GM12878 (cell line): ENCODE results near the gene GFAP.

Source experiments
- CBFB ChIP-seq: IDR thresholded peaks from 2 replicates; pipeline ENCODE4 v1.6.1; 2016; ENCODE audit warnings: antibody characterized with exemption, low read depth
- EGR1 ChIP-seq, 2 experiments: IDR thresholded peaks; 1 replicate in 1 of 2; 2 replicates in 1 of 2; pipeline ENCODE4 v1.6.1; 2011 to 2012; ENCODE audit warnings: low read depth in 2 of 2, low read length in 2 of 2, borderline replicate concordance in 1 of 2, mild to moderate bottlenecking in 1 of 2, moderate library complexity in 1 of 2
- EZH2 ChIP-seq: IDR thresholded peaks from 2 replicates; pipeline ENCODE4 v1.6.1; 2012; ENCODE audit warnings: low read depth, mild to moderate bottlenecking, control low read depth, inconsistent platforms, low read length, borderline replicate concordance; ENCODE audit not compliant: control insufficient read depth
- FOS ChIP-seq: IDR thresholded peaks from 3 replicates; pipeline ENCODE4 v1.6.1; 2011; ENCODE audit warnings: borderline replicate concordance; ENCODE audit not compliant: insufficient read length; ENCODE audit errors: extremely low read depth
- HCFC1 ChIP-seq: fragments of 150-350 bp; IDR thresholded peaks from 2 replicates; pipeline ENCODE4 v1.6.1; 2014; ENCODE audit warnings: low read length
- IRF4 ChIP-seq: IDR thresholded peaks from 2 replicates; pipeline ENCODE4 v1.6.1; 2011; ENCODE audit warnings: low read depth, low read length
- MTA2 ChIP-seq: fragments of 450-650 bp; IDR thresholded peaks from 2 replicates; pipeline ENCODE4 v1.6.1; 2016; ENCODE audit warnings: low read depth, mild to moderate bottlenecking, moderate library complexity
- MYC ChIP-seq: IDR thresholded peaks from 2 replicates; pipeline ENCODE4 v1.6.1; 2011; ENCODE audit warnings: mild to moderate bottlenecking, low read length, moderate library complexity, inconsistent platforms; ENCODE audit not compliant: insufficient read depth, insufficient replicate concordance, insufficient read length, severe bottlenecking
- POLR2A ChIP-seq: IDR thresholded peaks from 2 replicates; pipeline ENCODE4 v1.6.1; 2011; ENCODE audit warnings: low read depth, mild to moderate bottlenecking, low read length
- RAD51 ChIP-seq: fragments of 450-650 bp; IDR thresholded peaks from 2 replicates; pipeline ENCODE4 v1.6.1; 2016; ENCODE audit warnings: moderate library complexity, mild to moderate bottlenecking, inconsistent platforms
- SMAD5 ChIP-seq: IDR thresholded peaks from 2 replicates; pipeline ENCODE4 v1.6.1; 2016; ENCODE audit warnings: antibody characterized with exemption, low read depth
- ZZZ3 ChIP-seq: IDR thresholded peaks from 2 replicates; pipeline ENCODE4 v1.6.1; 2011; ENCODE audit warnings: low read depth; ENCODE audit not compliant: control insufficient read depth, insufficient read length
- TF ChIP-seq, protein P1 (sequence below), 3 experiments: IDR thresholded peaks in 2 of 3; conservative IDR thresholded peaks in 1 of 3; 2 replicates each; pipeline ENCODE4 v1.5.1; 2011; ENCODE audit warnings: low read depth in 3 of 3, low read length in 3 of 3, mild to moderate bottlenecking in 3 of 3, control low read depth in 2 of 3, moderate library complexity in 2 of 3, inconsistent platforms in 1 of 3, mixed read lengths in 1 of 3; ENCODE audit not compliant: control insufficient read depth in 2 of 3, insufficient read depth in 1 of 3; ENCODE audit errors: extremely low read depth in 1 of 3
- TF ChIP-seq, protein P2 (sequence below): IDR thresholded peaks from 2 replicates; pipeline ENCODE4 v1.6.1; 2012; ENCODE audit warnings: low read depth, low read length, improper control_type of control experiment

DNA sequence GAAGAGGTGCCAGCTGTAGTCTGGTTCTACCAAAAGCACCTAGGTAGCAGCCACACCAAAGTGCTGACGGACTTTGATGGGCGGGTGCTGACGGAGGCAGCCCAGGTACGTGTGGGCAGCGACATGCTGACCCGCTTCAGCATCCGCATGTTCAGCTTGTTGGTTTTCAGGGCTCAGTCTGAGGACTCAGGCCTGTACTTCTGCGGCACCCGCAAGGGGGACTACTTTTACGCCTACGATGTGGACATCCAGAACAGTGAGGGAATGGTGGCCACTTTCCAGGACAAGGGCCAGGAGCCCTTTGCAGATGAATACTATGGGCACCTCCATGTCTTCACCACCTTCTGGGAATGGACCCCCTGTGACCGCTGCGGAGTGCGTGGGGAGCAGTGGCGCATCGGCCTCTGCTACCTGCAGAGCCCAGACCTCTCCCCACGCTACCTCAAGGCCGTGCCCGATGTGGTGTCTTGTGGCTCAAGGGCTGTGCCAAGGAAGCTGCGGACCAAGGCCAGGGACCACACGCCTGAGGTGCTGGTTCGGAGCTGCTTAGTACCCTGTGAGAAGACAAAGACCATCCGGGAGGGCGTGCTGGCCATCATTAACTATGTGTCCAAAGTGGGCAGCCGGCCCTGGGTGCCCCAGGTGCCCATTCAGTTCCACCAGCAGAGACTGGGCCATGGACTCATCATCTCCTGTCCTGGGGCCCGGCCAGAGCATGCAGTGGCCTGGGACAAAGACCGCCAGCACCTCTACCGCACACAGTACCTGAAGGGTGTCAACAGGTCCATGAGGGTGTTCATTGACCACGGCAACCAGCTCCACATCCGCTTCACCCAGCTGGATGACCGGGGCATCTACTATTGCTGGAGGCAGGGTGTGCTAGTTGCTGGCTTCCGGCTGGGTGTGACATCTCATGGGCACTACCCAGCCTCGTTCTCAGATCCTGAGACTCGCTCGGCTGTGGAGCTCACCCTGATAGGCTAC is 11.0 kb downstream of the GFAP start:
- TF ChIP-seq, protein P1, sequence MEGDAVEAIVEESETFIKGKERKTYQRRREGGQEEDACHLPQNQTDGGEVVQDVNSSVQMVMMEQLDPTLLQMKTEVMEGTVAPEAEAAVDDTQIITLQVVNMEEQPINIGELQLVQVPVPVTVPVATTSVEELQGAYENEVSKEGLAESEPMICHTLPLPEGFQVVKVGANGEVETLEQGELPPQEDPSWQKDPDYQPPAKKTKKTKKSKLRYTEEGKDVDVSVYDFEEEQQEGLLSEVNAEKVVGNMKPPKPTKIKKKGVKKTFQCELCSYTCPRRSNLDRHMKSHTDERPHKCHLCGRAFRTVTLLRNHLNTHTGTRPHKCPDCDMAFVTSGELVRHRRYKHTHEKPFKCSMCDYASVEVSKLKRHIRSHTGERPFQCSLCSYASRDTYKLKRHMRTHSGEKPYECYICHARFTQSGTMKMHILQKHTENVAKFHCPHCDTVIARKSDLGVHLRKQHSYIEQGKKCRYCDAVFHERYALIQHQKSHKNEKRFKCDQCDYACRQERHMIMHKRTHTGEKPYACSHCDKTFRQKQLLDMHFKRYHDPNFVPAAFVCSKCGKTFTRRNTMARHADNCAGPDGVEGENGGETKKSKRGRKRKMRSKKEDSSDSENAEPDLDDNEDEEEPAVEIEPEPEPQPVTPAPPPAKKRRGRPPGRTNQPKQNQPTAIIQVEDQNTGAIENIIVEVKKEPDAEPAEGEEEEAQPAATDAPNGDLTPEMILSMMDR (IDR thresholded peaks at IDR 0.05 in 2 of 3, conservative IDR thresholded peaks at IDR 0.05 in 1 of 3; ENCODE audit: control insufficient read depth in 2 of 3, extremely low read depth in 1 of 3, insufficient read depth in 1 of 3, low read depth in 3 of 3, low read length in 3 of 3): no peak
- no peak for TF ChIP-seq IRF4
- TF ChIP-seq CBFB: no peak
- TF ChIP-seq POLR2A: no peak
- no peak for TF ChIP-seq HCFC1
- no peak for TF ChIP-seq SMAD5
- TF ChIP-seq ZZZ3: no peak
- TF ChIP-seq, protein P2, sequence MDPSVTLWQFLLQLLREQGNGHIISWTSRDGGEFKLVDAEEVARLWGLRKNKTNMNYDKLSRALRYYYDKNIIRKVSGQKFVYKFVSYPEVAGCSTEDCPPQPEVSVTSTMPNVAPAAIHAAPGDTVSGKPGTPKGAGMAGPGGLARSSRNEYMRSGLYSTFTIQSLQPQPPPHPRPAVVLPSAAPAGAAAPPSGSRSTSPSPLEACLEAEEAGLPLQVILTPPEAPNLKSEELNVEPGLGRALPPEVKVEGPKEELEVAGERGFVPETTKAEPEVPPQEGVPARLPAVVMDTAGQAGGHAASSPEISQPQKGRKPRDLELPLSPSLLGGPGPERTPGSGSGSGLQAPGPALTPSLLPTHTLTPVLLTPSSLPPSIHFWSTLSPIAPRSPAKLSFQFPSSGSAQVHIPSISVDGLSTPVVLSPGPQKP: no peak
- TF ChIP-seq EGR1 (IDR thresholded peaks at IDR 0.05; ENCODE audit: borderline replicate concordance in 1 of 2, low read depth in 2 of 2, low read length in 2 of 2): no peak
- no peak for TF ChIP-seq EZH2
- no peak for TF ChIP-seq FOS
- no peak for TF ChIP-seq MTA2
- no peak for TF ChIP-seq RAD51
- TF ChIP-seq MYC: no peak
